ENCODE measurements around the gene CYB5A.

CYB5A gene

GRCh38 chr18:74222710-74223494, 68.9 kb downstream of the CYB5A start:
- H3K27ac ChIP-seq: no peak overlapping the region
- TF ChIP-seq ZFX (IDR thresholded peaks at IDR 0.05): no peak
- no peak for TF ChIP-seq CTCF (conservative IDR thresholded peaks at IDR 0.05)

GRCh38 chr18:74221081-74221480, 70.7 kb downstream of the CYB5A start:
- no peak for TF ChIP-seq ZFX (IDR thresholded peaks at IDR 0.05)
- no peak for TF ChIP-seq CTCF (conservative IDR thresholded peaks at IDR 0.05)
- no peak overlapping the region for H3K27ac ChIP-seq

- H3K27ac ChIP-seq: no peak overlapping the region
- TF ChIP-seq CTCF (conservative IDR thresholded peaks at IDR 0.05) (no peak), ZFX (IDR thresholded peaks at IDR 0.05) (no peak)
Measured at GRCh38 chr18:74219056-74219455, 72.7 kb downstream of the CYB5A start.

- TF ChIP-seq CTCF (conservative IDR thresholded peaks at IDR 0.05): no peak
- TF ChIP-seq ZFX (IDR thresholded peaks at IDR 0.05): no peak
- H3K27ac ChIP-seq: peak overlapping the region; percentile 23; the same call in 1 of the 2 replicates
Measured at GRCh38 chr18:74217476-74218143, 74.2 kb downstream of the CYB5A start.

- no peak overlapping the region for H3K27ac ChIP-seq
- TF ChIP-seq ZFX (IDR thresholded peaks at IDR 0.05) (no peak), CTCF (conservative IDR thresholded peaks at IDR 0.05) (no peak)
Measured at GRCh38 chr18:74216661-74217110, 75.1 kb downstream of the CYB5A start.

GRCh38 chr18:74215863-74216262, 75.9 kb downstream of the CYB5A start:
- no peak for TF ChIP-seq CTCF (conservative IDR thresholded peaks at IDR 0.05)
- no peak for TF ChIP-seq ZFX (IDR thresholded peaks at IDR 0.05)
- H3K27ac ChIP-seq: no peak overlapping the region

GRCh38 chr18:74213429-74213828, 78.3 kb downstream of the CYB5A start:
- no peak overlapping the region for H3K27ac ChIP-seq
- TF ChIP-seq ZFX (IDR thresholded peaks at IDR 0.05) (no peak), CTCF (conservative IDR thresholded peaks at IDR 0.05) (no peak)
